GM19240 (cell line): ENCODE measurements around the gene SLC22A1.
"Not testable (repeated sequence)": the region's sequence is repeated elsewhere in the genome, so short reads cannot be mapped to it uniquely, and the experiment has no call there.

Experiments used
- DNase-seq: peaks from one replicate; pipeline ENCODE4 v3.0.0; 2011; ENCODE audit warnings: low spot score; ENCODE audit not compliant: insufficient read length

The SLC22A1 gene

GRCh38 chr6:160121558-160121957 is at the start of gene SLC22A1:
TSS of gene SLC22A1 (plus strand) at chr6:160121815. CDS start at chr6:160121936, 121 bp downstream.
- no peak for DNase-seq

GRCh38 chr6:160073272-160073671 is 48.3 kb upstream of the SLC22A1 start:
- DNase-seq = no peak

GRCh38 chr6:160076009-160076408 is 45.6 kb upstream of the SLC22A1 start:
- no peak for DNase-seq

- no peak for DNase-seq
These were observed 44.6 kb upstream of the SLC22A1 start for GRCh38 chr6:160077024-160077423.

GRCh38 chr6:160077526-160077925 is 44.1 kb upstream of the SLC22A1 start:
- no peak for DNase-seq

GRCh38 chr6:160078883-160079685 is 42.5 kb upstream of the SLC22A1 start:
- no peak for DNase-seq

- no peak for DNase-seq
These were observed 42.0 kb upstream of the SLC22A1 start for GRCh38 chr6:160079686-160080043.

- no peak for DNase-seq
These were observed 41.5 kb upstream of the SLC22A1 start for GRCh38 chr6:160080097-160080496.

- no peak for DNase-seq
These were observed 40.2 kb upstream of the SLC22A1 start for GRCh38 chr6:160081398-160081797.

GRCh38 chr6:160082627-160083026 is 39.0 kb upstream of the SLC22A1 start:
- no peak for DNase-seq

GRCh38 chr6:160084198-160084776 is 37.3 kb upstream of the SLC22A1 start:
- no peak for DNase-seq

GRCh38 chr6:160085226-160085625 is 36.4 kb upstream of the SLC22A1 start:
- DNase-seq = no peak

- no peak for DNase-seq
These were observed 35.7 kb upstream of the SLC22A1 start for GRCh38 chr6:160085713-160086505.

- DNase-seq = no peak
These were observed 34.9 kb upstream of the SLC22A1 start for GRCh38 chr6:160086754-160087153.

GRCh38 chr6:160088069-160088783 is 33.4 kb upstream of the SLC22A1 start:
- no peak for DNase-seq

GRCh38 chr6:160088784-160089533 is 32.7 kb upstream of the SLC22A1 start:
- no peak for DNase-seq

- no peak for DNase-seq
These were observed 32.1 kb upstream of the SLC22A1 start for GRCh38 chr6:160089534-160089897.

- DNase-seq = not testable (repeated sequence)
These were observed 31.0 kb upstream of the SLC22A1 start for GRCh38 chr6:160090442-160091239.

GRCh38 chr6:160092176-160092575 is 29.4 kb upstream of the SLC22A1 start:
- not testable (repeated sequence) for DNase-seq

GRCh38 chr6:160092602-160093001 is 29.0 kb upstream of the SLC22A1 start:
- DNase-seq = no peak
